GM18909 (cell line): Measurements from ENCODE around the gene CCDC146.
"Not testable (repeated sequence)": the region's sequence is repeated elsewhere in the genome, so short reads cannot be mapped to it uniquely, and the experiment has no call there.

ENCODE experiments used
- ATAC-seq: cut with Tn5 transposase; IDR thresholded peaks from one replicate; pipeline ENCODE4 v1.9.1; 2021; ENCODE audit warnings: mild to moderate bottlenecking; ENCODE audit not compliant: unreplicated experiment, poor library complexity

CCDC146 gene

GRCh38 chr7:77275663-77276062, 153.2 kb downstream of the CCDC146 start:
- not testable (repeated sequence) for ATAC-seq

- no peak for ATAC-seq
Observed at GRCh38 chr7:77276120-77276519, 153.7 kb downstream of the CCDC146 start.

GRCh38 chr7:77281780-77282478, 159.5 kb downstream of the CCDC146 start:
- no peak for ATAC-seq

- ATAC-seq = no peak
Observed at GRCh38 chr7:77282897-77283296, 160.5 kb downstream of the CCDC146 start.

GRCh38 chr7:77284005-77284404, 161.6 kb downstream of the CCDC146 start:
- ATAC-seq = no peak

GRCh38 chr7:77284616-77285015, 162.2 kb downstream of the CCDC146 start:
- no peak for ATAC-seq

- no peak for ATAC-seq
Observed at GRCh38 chr7:77288676-77289320, 166.4 kb downstream of the CCDC146 start.

GRCh38 chr7:77289387-77289786, 167.0 kb downstream of the CCDC146 start:
- no peak for ATAC-seq

GRCh38 chr7:77290425-77290824, 168.0 kb downstream of the CCDC146 start:
- ATAC-seq = no peak

- no peak for ATAC-seq
Observed at GRCh38 chr7:77293046-77293445, 170.6 kb downstream of the CCDC146 start.

- no peak for ATAC-seq
Observed at GRCh38 chr7:77295549-77295948, 173.1 kb downstream of the CCDC146 start.

GRCh38 chr7:77306231-77307067, 184.0 kb downstream of the CCDC146 start:
- no peak for ATAC-seq

- no peak for ATAC-seq
Observed at GRCh38 chr7:77308792-77309191, 186.4 kb downstream of the CCDC146 start.

GRCh38 chr7:77309714-77310220, 187.4 kb downstream of the CCDC146 start:
- no peak for ATAC-seq

- ATAC-seq = no peak
Observed at GRCh38 chr7:77310982-77311381, 188.6 kb downstream of the CCDC146 start.

- no peak for ATAC-seq
Observed at GRCh38 chr7:77313085-77313484, 190.7 kb downstream of the CCDC146 start.

GRCh38 chr7:77313876-77314480, 191.6 kb downstream of the CCDC146 start:
- no peak for ATAC-seq

- ATAC-seq = no peak
Observed at GRCh38 chr7:77315182-77315591, 192.8 kb downstream of the CCDC146 start.

GRCh38 chr7:77316219-77316978, 194.0 kb downstream of the CCDC146 start:
- no peak for ATAC-seq

- ATAC-seq = no peak
Observed at GRCh38 chr7:77318019-77318418, 195.6 kb downstream of the CCDC146 start.
